Neural progenitor cell (in vitro differentiated cells): ENCODE measurements around the gene SHLD1. TPM values are rescaled to one million over a fixed set of nuclear protein-coding genes. Genes with fewer than 3 reads are reported as not detected.

ENCODE experiments used
- DNase-seq: peaks from one replicate; pipeline ENCODE4 v3.0.0-alpha.2; 2016; ENCODE audit warnings: low spot score
- H2AFZ ChIP-seq: fragments of 200-600 bp; sonication (generic); replicated peaks from 2 replicates; pipeline ENCODE4 v1.6.1; 2016; ENCODE audit warnings: antibody characterized with exemption
- H3F3A ChIP-seq: fragments of 200-600 bp; sonication (generic); 2 replicates; pipeline ENCODE4 v1.6.1; 2016; ENCODE audit warnings: antibody characterized with exemption, low read depth
- H3K27ac ChIP-seq: fragments of 200-600 bp; sonication (generic); 2 replicates; pipeline ENCODE4 v1.5.1; 2016; ENCODE audit warnings: mild to moderate bottlenecking
- H3K27me3 ChIP-seq: fragments of 200-600 bp; sonication (generic); 2 replicates; pipeline ENCODE4 v1.6.1; 2016; ENCODE audit warnings: mild to moderate bottlenecking, moderate library complexity
- H3K36me3 ChIP-seq: fragments of 200-600 bp; sonication (generic); 2 replicates; pipeline ENCODE4 v1.5.1; 2016
- H3K4me1 ChIP-seq: fragments of 200-600 bp; sonication (generic); 2 replicates; pipeline ENCODE4 v1.6.1; 2016; ENCODE audit warnings: mixed run types
- H3K4me2 ChIP-seq: fragments of 200-600 bp; sonication (generic); 2 replicates; pipeline ENCODE4 v1.6.1; 2016
- H3K4me3 ChIP-seq: fragments of 200-600 bp; sonication (generic); 2 replicates; pipeline ENCODE4 v1.5.1; 2016
- H3K79me2 ChIP-seq: fragments of 200-600 bp; sonication (generic); 2 replicates; pipeline ENCODE4 v1.6.1; 2016; ENCODE audit warnings: low read depth
- H3K9ac ChIP-seq: fragments of 200-600 bp; sonication (generic); 2 replicates; pipeline ENCODE4 v1.6.1; 2016
- H3K9me3 ChIP-seq: fragments of 200-600 bp; sonication (generic); 2 replicates; pipeline ENCODE4 v1.5.1; 2016; ENCODE audit warnings: low read depth
- H4K20me1 ChIP-seq: fragments of 200-600 bp; sonication (generic); 2 replicates; pipeline ENCODE4 v1.6.1; 2016; ENCODE audit warnings: low read depth
- H3K27ac Mint-ChIP-seq: 3 replicates; pipeline ENCODE4 v1.8.0; 2021; ENCODE audit warnings: mixed read lengths
- H3K27me3 Mint-ChIP-seq: 2 replicates; pipeline ENCODE4 v1.8.0; 2022; ENCODE audit warnings: low read depth, mild to moderate bottlenecking, inconsistent platforms, moderate library complexity, mixed read lengths; ENCODE audit not compliant: insufficient read depth
- H3K36me3 Mint-ChIP-seq: 3 replicates; pipeline ENCODE4 v1.8.0; 2021; ENCODE audit warnings: mixed read lengths
- H3K4me1 Mint-ChIP-seq: 3 replicates; pipeline ENCODE4 v1.8.0; 2021; ENCODE audit warnings: mixed read lengths
- H3K4me3 Mint-ChIP-seq: 3 replicates; pipeline ENCODE4 v1.8.0; 2021; ENCODE audit warnings: mild to moderate bottlenecking, moderate library complexity, mixed read lengths
- H3K9me3 Mint-ChIP-seq: 3 replicates; pipeline ENCODE4 v1.8.0; 2020; ENCODE audit warnings: mixed read lengths
- EZH2 ChIP-seq: fragments of 200-600 bp; sonication (generic); IDR thresholded peaks from 2 replicates; pipeline ENCODE4 v1.6.1; 2017; ENCODE audit warnings: antibody characterized with exemption, mild to moderate bottlenecking, moderate library complexity
- EZH2phosphoT487 ChIP-seq: fragments of 200-600 bp; sonication (generic); IDR thresholded peaks from 2 replicates; pipeline ENCODE4 v1.6.1; 2017; ENCODE audit warnings: antibody characterized with exemption
- total RNA-seq: library from RNA; depleted of rRNA; stranded (reverse); fragments of >200 nt; gene quantifications from 2 replicates; pipeline ENCODE4 v1.2.3, GENCODE V29; 2015; ENCODE audit warnings: low replicate concordance
- TF ChIP-seq, protein P1 (sequence below): fragments of 200-600 bp; sonication (generic); IDR thresholded peaks from 2 replicates; pipeline ENCODE4 v1.5.1; 2017; ENCODE audit warnings: antibody characterized with exemption, mild to moderate bottlenecking

The SHLD1 gene
- total RNA-seq, 1 donor from 2014 or later = 9.0 TPM

DNA sequence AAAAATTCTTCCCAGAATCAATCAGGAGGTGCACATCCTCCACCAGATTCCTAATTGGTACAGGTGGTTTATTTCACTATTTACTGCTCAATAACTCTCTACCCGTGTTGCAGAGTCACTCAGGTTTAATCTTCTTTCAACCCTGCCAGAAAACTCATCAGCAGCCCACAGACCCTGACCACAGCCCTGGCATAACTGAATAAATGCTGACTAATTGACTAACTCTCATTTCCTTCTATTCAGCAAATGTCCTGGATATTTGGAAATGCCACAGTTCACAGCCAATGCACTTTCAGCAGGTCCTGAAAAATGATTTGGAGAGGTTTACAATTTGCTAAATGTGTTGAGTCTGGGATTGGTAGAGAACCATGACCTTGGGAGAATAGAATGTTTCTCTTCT lies 137.8 kb downstream of the SHLD1 start:
- H3K36me3 ChIP-seq = no peaks in the 10 kb centered on the region
- H4K20me1 ChIP-seq = no peaks in the 10 kb centered on the region
- no peaks in the 10 kb centered on the region for H3K27me3 ChIP-seq
- no peak overlapping the region for H3K9ac ChIP-seq
- H3K4me2 ChIP-seq = no peak overlapping the region
- no peak overlapping the region for H3K4me3 ChIP-seq
- Mint-ChIP-seq H3K4me1 (no peaks in the 10 kb centered on the region), H3K9me3 (no peaks in the 10 kb centered on the region), H3K27ac (no peak overlapping the region), H3K27me3 (peaks cover 8% of the 10 kb centered on the region), H3K4me3 (no peak overlapping the region), H3K36me3 (no peaks in the 10 kb centered on the region)
- no peaks in the 10 kb centered on the region for H3F3A ChIP-seq
- TF ChIP-seq EZH2phosphoT487 (no peak), EZH2 (no peak)
- TF ChIP-seq, protein P1, sequence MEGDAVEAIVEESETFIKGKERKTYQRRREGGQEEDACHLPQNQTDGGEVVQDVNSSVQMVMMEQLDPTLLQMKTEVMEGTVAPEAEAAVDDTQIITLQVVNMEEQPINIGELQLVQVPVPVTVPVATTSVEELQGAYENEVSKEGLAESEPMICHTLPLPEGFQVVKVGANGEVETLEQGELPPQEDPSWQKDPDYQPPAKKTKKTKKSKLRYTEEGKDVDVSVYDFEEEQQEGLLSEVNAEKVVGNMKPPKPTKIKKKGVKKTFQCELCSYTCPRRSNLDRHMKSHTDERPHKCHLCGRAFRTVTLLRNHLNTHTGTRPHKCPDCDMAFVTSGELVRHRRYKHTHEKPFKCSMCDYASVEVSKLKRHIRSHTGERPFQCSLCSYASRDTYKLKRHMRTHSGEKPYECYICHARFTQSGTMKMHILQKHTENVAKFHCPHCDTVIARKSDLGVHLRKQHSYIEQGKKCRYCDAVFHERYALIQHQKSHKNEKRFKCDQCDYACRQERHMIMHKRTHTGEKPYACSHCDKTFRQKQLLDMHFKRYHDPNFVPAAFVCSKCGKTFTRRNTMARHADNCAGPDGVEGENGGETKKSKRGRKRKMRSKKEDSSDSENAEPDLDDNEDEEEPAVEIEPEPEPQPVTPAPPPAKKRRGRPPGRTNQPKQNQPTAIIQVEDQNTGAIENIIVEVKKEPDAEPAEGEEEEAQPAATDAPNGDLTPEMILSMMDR = no peak
- H3K79me2 ChIP-seq = no peaks in the 10 kb centered on the region
- no peaks in the 10 kb centered on the region for H3K9me3 ChIP-seq
- H2AFZ ChIP-seq = no peak overlapping the region
- DNase-seq = no peak
- H3K27ac ChIP-seq = no peak overlapping the region
- H3K4me1 ChIP-seq = no peaks in the 10 kb centered on the region

DNA sequence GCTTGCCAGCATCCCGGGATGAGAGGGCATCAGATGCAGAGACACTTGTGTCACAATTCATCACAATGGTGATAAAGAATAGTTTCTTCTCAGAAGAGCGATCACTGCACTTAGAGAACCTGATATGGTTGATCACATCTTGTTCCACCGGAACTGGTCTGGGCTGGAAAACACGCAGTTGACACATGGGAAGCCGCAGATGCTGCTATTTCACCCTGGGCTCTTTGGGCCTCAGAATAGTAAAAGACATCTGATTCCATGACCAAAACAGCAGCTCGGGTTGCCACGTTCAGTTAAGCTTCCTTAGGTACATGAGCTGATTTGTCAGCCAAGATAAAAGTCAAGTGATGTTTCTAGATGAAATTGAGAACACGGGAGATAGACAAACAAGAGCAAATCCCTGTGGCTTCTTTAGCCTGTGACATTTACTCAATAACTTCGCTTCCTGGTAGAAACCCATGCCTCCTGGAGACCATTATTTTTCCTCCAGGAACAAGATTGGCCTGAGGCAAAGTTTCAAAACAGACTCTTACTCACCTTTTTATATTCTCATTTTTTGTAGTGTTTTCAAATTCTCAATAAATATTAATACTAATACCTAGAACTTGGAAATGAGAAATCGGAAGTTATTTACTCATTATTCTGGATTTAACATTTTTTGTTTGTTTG lies 140.7 kb downstream of the SHLD1 start:
- no peaks in the 10 kb centered on the region for H3K9me3 Mint-ChIP-seq
- H3K4me1 Mint-ChIP-seq = no peaks in the 10 kb centered on the region
- H3K4me1 ChIP-seq = no peaks in the 10 kb centered on the region
- no peak overlapping the region for H2AFZ ChIP-seq
- no peak for DNase-seq
- H3K4me3 ChIP-seq = no peak overlapping the region
- no peaks in the 10 kb centered on the region for H4K20me1 ChIP-seq
- TF ChIP-seq EZH2phosphoT487 = no peak
- TF ChIP-seq, protein P1 = no peak
- no peak for TF ChIP-seq EZH2
- no peak overlapping the region for H3K4me2 ChIP-seq
- H3K36me3 Mint-ChIP-seq = no peaks in the 10 kb centered on the region
- no peaks in the 10 kb centered on the region for H3F3A ChIP-seq
- no peak overlapping the region for H3K27ac Mint-ChIP-seq
- no peaks in the 10 kb centered on the region for H3K9me3 ChIP-seq
- no peaks in the 10 kb centered on the region for H3K79me2 ChIP-seq
- no peak overlapping the region for H3K9ac ChIP-seq
- no peak overlapping the region for H3K27ac ChIP-seq
- no peak overlapping the region for H3K4me3 Mint-ChIP-seq
- no peaks in the 10 kb centered on the region for H3K36me3 ChIP-seq
- no peaks in the 10 kb centered on the region for H3K27me3 ChIP-seq
- peaks cover 6% of the 10 kb centered on the region for H3K27me3 Mint-ChIP-seq

DNA sequence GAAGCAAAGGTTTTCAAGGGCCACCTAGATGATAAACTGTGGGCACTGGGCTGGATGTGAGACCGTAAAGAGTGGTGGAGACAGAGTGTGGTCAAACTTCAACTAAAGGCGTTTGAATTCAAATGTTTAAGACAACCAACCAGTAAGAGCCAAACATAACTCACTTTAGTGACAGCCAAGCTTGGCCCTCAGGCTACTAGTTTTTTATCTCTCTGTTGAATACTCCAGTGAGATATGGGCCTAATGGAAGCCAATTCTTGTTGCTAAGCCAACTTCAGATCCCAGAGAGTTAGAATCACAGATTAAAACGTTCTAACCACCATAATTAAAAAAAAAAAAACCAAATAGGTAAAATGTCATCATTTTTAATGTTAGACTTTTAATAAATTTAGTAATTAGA lies 142.9 kb downstream of the SHLD1 start:
- Histone ChIP-seq H4K20me1 (no peaks in the 10 kb centered on the region), H3K79me2 (no peaks in the 10 kb centered on the region), H3K9ac (no peak overlapping the region), H3K9me3 (no peaks in the 10 kb centered on the region), H3K4me3 (no peak overlapping the region), H2AFZ (no peak overlapping the region), H3K4me2 (no peak overlapping the region), H3K27me3 (no peaks in the 10 kb centered on the region), H3K27ac (no peak overlapping the region), H3K4me1 (no peaks in the 10 kb centered on the region), H3F3A (no peaks in the 10 kb centered on the region), H3K36me3 (no peaks in the 10 kb centered on the region)
- H3K27ac Mint-ChIP-seq = no peak overlapping the region
- H3K36me3 Mint-ChIP-seq = no peaks in the 10 kb centered on the region
- H3K9me3 Mint-ChIP-seq = peaks cover 2% of the 10 kb centered on the region
- no peaks in the 10 kb centered on the region for H3K4me1 Mint-ChIP-seq
- H3K4me3 Mint-ChIP-seq = no peak overlapping the region
- TF ChIP-seq, protein P1 = no peak
- no peak for TF ChIP-seq EZH2
- no peak for TF ChIP-seq EZH2phosphoT487
- no peak for DNase-seq
- no peaks in the 10 kb centered on the region for H3K27me3 Mint-ChIP-seq
